Right ventricle myocardium inferior (tissue), 1 donor: ENCODE measurements around the gene SNTG2. TPM values are rescaled to one million over a fixed set of nuclear protein-coding genes. Genes with fewer than 3 reads are reported as not detected.

Source experiments
- ATAC-seq: fragments of 200-7000 bp; cut with Tn5 transposase; one replicate; pipeline ENCODE4 v1.9.1; 2020; ENCODE audit warnings: mild to moderate bottlenecking, moderate library complexity
- DNase-seq: peaks from one replicate; pipeline ENCODE4 v3.0.0; 2021; ENCODE audit errors: missing footprints
- intact Hi-C: fragments of 100-400 bp; cut with DNase I; formaldehyde crosslinking; loops from one replicate; pipeline ENCODE4 v1.11.0; 2022
- total RNA-seq: library from RNA; stranded (reverse); fragmentation: NEBNext Ultra II Directional; extraction: Animal tissue kit (Norgen Biotek cat#: 25700); gene quantifications from one replicate; pipeline ENCODE4 v1.2.1, GENCODE V29; 2021
- donor health status: DM: no; HTN: yes; CAD: no; lungs with severe emphysema.

The SNTG2 gene
- total RNA-seq, 1 donor from 2014 or later, result 2.4 TPM

DNA sequence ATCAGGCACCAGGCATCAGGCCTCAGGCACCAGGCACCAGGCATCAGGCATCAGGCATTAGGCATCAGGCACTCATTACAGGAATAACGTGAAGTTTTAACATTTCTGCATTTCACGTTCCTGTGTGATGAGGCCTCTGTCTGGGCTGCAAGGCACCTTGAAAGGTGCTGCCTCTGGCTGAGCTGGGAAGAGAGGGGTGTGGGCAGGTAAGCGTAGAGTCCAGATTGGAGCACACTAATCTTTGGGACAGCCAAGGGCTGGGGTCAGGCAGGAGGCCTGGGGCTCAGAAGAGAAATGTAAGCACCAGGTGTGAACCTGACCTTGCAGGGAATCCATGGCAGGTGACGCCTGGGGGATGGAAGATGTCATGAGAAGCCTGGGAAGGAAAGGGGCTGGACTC, 25.3 kb upstream of the SNTG2 start:
- DNase-seq (no peak), ATAC-seq (no peak)
- intact Hi-C loops, result no loop called here

DNA sequence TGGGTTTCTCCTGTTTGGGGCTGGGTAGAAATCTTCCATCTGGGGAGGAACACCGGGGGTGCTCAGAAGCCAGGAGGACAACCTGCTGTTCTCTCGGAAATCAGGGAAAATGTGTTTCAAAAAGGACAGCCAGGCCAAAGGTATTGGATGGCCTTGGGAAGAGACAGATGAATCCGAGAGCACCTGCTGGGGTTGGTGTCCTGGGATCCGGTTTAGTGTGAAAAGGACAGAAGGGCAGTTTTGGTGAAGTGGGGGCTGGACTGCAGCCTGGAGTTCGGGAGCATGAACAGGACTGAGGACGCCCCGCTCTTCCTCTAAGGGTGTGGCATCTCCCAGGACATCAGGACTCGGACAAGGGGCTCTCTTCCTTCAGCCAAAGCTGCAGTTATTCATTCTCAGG, 24.9 kb upstream of the SNTG2 start:
- intact Hi-C loops, result no loop called here
- DNase-seq (no peak), ATAC-seq (no peak)

DNA sequence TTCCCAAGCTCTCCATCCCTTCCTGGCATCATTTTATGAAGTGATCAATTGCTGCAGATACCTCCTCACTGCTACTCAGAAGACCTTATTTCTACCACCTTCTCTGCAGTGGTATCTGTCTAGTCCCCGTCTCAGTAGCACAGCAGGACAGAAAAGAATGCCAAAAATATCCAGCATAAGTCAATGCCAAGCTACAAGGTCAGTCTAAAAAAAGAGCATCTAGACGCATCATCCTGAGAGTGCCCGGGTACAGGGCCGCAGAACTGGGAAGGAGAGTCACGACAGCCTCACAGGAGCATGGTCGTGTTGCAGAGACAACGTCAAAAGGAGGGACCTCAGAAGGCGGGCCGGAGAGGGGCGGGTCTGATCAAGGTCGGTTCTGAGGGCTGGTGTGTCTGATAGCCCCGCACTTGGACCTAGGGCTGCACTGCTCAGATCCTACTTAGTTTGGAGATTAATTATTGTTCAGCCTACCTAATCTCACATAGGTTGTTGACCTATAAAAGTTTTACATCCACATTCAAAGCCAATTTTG, 24.3 kb upstream of the SNTG2 start:
- no peak for DNase-seq
- ATAC-seq, result peak; percentile 62
- intact Hi-C loops, result no loop called here

DNA sequence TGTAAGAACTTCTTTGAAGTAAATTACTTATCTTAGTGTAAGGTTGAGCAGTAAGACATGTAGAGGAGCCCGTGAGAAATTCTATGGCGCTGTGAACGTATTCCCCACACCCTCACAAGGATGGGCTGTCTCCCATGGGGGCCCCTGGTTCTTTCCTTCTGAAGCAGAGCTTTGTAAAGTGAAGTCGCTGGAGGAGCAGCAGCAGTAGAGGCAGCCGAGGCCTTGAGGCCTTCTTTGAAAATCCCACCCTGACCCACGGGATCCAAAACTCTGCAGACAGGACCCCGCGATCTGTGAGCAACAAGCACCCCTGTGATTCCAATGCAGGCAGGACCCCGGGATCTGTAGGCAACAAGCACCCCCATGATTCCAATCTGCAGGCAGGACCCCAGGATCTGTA, 23.8 kb upstream of the SNTG2 start:
- intact Hi-C loops, result no loop called here
- no peak for ATAC-seq
- DNase-seq, result no peak

DNA sequence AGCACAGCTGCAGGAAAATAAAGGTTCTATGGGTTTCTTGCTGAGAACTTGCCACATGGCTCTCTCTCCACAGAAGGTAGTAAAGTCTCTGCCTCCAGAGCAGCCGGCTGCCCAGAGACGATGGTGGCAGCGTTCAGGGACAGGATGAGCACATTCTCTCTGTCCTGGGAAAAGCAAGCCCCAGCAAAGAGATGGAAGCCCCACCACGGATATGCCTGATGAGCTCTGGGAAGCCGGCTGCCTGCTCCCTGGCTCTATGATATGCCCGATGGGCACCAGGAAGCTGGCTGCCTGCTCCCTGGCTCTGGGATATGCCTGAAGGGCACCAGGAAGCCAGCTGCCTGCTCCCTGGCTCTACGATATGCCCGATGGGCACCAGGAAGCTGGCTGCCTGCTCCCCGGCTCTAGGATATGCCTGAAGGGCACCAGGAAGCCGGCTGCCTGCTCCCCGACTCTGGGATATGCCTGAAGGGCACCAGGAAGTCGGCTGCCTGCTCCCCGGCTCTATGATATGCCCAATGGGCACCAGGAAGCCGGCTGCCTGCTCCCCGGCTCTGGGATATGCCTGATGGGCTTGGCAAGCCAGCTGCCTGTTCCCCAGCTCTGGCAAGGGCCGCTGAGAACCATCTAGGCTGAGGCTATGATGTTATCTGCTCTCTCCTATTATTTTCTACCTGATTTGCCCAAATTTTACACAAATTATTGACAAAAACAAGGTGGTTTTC, 21.5 kb upstream of the SNTG2 start:
- intact Hi-C loops, result no loop called here
- DNase-seq (no peak), ATAC-seq (no peak)

DNA sequence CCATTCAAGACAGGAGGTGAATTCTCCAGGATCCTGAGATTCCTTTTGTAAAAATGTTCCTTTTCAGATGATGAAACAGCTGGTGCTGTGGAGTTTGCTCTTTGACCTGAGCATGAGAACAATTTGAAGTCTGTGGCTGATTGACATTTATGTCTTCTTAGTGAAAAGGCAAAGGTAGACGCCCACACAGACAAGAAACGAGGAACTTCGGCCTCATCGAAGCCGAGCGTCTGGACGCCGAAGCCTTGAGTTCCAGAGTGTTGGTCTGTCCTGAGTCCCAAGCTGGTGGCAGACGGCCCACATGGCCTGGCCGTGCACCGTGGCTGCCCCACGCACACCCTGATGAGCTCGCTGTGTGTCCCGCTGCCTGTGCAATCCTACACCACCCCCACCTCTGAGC, 20.7 kb upstream of the SNTG2 start:
- ATAC-seq (no peak), DNase-seq (no peak)
- intact Hi-C loops, result no loop called here

DNA sequence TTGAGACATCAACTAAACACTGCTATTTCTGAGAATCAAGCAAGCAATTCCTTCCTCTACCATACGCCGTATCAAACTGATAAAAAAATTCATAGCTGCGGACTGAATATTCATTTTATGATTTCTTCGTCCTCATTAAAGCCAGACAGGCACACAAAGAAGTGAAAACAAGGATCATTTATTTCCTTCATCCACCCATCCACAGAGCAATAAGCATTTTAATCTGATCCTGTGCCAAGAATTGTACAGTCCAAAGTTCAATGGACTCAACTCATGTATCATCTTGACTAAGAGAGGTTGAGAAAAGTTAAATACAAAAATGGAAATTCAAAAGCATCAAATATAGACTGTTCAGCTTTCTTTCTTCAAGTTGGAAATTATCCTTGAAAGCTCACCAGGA, 19.7 kb upstream of the SNTG2 start:
- intact Hi-C loops, result no loop called here
- DNase-seq (no peak), ATAC-seq (no peak)

DNA sequence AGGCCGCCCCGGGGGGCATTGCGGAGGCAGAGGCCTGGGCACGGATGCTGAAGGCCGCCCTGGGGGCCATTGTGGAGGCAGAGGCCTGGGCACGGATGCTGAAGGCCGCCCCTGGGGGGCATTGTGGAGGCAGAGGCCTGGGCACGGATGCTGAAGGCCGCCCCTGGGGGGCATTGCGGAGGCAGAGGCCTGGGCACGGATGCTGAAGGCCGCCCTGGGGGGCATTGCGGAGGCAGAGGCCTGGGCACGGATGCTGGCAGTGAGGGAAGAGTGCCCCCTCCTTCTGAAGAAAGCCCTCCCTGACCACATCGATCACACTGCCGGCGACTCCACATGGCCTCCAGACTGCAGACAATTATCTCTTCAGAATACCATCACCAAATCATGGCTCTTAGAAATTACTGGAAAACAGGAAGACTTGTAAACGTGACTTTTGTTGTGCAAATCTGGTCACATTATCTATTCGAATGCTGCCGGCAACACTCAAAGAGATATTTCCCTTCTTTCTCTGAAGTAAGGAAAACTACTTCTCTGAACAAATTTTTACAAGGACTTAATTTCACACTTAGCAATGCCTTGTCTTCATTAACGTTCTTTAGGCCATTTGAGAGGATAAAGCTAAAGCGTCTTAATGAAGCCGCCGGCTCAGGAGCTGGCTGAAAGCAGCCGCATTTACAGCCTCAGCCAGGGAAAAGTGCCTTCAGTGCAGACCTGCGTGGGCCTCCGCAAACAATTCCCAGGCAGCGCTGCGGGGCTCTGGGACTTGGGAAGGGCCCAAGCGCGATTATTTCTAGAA, 18.1 kb upstream of the SNTG2 start:
- intact Hi-C loops, result no loop called here
- DNase-seq (no peak), ATAC-seq (no peak)

DNA sequence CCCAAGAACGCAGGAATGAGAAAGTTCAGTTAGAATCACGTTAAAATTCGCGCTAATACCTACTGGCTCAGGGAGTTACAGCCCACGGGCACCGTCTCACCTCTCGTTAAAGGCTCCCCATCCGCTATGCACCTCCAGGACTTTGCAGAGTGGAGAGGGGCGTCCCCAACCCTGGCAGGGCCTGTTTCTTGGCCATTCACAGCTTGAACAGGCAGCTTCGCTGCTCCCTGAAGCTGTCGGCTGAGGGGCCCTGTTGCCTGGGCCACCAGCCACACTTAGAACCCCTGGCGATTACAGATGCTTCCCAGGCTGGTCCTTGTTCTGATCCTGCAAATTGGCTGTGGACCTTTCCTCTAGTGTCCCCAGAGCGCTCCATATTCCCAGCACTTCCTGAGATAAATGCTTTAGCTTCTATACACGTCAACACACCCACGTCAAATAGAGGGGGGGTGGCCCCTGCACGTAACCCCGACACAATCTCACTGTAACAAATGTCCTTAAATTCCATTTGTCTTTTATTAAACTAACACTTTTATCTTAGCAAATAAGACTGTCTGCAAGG, 16.8 kb upstream of the SNTG2 start:
- intact Hi-C loops, result no loop called here
- DNase-seq (no peak), ATAC-seq (no peak)

DNA sequence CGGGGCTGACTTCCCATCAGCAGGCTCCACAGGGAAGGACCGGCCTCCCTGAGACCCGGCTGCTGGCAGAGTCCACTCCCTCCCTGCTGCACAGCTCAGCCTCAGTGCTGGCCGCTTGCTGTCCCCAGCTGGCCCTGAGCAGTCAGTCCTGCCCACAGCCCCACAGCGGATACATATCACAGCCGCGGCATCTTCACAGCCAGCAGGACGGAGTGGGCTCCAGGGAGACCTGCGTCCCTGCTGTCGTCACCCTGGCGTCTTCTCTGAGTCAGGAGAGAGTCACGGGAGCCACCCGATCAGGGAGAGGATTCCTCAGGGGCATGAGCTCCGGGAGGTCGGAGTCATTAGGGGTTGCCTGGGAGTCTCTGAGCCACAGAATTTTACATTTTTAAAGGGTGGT, 13.1 kb upstream of the SNTG2 start:
- no peak for DNase-seq
- no peak for ATAC-seq
- intact Hi-C loops, result no loop called here

DNA sequence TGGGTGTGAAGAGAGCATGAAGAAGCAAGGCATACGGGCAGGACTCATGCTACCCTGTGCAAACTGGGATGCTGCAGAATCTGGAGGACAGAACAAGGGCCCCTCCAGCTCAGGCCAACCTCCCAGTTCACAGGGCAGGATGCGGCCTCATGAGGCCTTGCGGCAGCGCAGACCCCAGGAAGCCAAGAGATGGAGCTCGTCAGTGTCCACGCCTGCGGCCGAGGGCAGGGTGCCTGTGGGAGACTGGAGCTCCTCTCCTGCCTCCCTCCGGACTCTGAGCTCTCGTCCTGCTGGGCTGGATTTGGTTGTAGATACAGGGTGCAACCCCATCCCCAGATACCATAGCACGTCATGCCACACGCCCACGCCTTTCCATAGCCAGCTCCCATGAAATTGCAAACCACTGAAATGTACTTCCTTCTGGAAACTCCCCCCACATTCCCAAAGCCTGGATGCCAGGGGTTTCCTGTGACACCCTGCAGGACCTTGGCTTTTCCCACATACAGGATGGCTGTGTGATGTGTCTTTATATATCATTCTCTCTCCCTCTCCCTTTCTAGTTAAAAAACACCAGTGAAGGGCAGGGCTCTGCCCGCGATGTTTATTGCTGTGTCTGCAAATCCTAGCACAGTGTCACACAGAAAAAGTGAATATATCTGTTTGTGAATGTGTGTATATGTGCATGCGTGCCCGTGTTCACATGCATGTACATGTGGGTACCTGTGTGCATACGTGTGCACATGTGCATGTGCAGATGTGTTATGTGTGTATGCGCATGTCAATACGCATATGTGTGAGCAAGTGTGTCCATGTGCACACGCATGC, 12.3 kb upstream of the SNTG2 start:
- intact Hi-C loops, result no loop called here
- DNase-seq, result no peak
- no peak for ATAC-seq

DNA sequence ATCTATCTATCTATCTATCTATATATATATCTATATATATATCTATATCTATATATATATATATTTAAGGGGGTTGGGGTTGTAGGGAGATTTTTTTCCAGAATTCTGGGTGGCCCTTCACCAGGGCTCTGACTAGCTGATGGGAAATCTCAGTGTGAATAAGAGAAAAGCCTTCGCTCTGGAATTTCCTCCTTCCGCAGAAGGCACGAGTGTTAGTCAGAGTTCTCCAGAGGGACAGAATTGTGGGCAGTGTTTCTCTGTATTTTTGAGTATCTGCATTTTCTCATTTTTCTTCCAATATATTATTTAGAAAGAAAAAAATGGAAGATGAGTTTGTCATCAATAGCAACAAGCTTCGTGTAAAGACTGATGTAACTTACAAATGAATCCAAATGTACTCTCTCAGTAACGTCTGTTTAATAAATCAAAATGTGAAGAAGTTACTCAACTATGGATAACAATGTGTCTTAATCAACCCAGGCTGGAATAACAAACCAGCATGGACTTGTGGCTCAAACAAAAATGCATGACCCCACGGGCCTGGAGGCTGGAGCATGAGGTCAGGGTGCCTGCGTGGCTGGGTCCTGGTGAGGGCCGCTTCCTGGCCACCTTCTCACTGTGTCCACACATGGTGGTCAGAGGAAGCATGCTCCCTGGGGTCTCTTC, 10.6 kb upstream of the SNTG2 start:
- ATAC-seq, result no peak
- intact Hi-C loops, result no loop called here
- no peak for DNase-seq

DNA sequence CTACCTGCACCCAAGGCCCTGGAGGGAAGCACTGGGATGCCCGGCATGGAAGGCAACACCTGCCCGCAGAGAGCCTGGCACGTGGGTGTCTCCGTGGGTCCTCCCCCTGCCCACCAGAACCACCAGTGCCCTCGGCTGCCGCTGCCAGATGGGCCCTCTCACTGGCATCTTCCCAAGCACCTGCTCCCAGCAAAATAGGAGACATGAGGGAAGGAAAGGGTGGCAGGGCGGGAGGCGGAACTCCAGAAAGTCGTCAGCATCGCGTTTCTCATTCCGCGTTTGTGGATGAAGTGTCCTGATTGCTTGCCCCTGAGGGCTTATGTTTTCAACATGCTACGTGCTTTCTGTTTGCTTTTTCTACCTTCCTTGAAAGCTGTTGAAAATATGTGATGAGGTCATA, 8.8 kb upstream of the SNTG2 start:
- intact Hi-C loops, result no loop called here
- no peak for ATAC-seq
- DNase-seq, result no peak

DNA sequence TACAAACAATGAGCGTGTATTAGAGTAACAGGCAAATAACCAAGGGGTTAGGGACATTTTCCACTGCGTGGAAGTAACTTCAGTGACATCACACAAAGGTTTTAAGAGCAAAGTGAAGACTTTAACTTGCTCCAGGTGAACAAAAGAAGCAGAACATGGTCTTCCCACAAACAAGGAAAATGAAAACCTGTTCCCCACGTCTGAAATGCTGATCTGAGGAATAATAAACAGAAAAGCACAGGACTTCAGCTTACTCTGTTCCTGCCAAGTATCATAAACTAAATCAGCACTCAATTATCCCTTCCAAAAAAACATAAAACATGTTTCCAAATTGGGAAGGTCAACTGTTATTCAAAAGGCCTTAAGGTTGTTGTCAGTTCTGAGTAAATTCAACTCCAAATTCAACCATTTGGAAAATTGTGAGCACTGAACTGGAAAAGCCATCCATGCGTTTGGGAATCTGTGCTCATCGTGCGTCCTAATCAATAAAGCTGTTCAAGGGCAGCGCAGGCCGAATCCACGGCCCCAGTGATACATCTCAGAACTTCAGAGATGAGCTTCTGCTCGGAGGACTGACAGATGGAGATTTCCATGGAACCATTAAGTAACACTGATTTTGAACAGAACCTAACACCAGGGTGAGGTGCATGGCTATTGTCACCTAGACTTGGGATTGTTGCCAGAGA, 7.7 kb upstream of the SNTG2 start:
- intact Hi-C loops, result no loop called here
- no peak for ATAC-seq

DNA sequence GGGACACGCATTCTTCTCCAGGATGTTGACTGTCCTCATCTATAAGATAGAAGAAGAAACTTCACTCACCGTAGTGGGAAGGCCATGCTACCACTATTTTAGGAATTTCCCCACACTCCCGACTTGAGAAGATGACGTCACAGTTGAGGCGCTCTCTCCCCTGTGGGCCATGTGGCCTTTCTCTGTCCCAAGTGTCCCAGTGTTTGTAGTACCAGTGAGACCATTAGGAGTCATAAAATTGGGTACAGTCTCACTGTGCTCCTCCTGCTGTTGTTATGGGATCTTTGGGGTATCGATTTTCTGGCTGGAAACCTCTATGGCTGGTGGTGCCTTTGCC, 7.2 kb upstream of the SNTG2 start:
- ATAC-seq (no peak), DNase-seq (no peak)
- intact Hi-C loops, result no loop called here

More for the DNA sequence above, 7.7 kb upstream of the SNTG2 start:
- DNase-seq, result no peak

DNA sequence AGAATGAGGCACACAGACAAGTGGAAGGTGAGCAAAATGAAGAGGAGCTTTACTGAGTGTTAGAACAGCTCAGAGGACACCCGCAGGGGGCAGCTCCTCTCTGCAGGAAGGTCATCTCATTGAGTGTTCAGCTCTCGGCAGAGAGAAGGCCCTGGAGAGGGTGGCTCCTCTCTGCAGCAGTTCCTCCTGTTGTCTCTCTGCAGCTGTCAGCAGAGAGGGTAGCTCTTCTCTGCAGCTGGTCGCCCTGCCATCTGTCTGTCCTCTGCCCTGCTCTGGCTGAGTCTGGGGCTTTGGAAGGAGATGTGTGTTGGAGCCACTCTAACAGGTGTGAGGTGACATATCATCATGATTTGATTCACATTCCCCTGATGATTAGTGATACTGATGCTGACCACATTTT, 6.8 kb upstream of the SNTG2 start:
- no peak for ATAC-seq
- intact Hi-C loops, result no loop called here
- DNase-seq, result no peak

DNA sequence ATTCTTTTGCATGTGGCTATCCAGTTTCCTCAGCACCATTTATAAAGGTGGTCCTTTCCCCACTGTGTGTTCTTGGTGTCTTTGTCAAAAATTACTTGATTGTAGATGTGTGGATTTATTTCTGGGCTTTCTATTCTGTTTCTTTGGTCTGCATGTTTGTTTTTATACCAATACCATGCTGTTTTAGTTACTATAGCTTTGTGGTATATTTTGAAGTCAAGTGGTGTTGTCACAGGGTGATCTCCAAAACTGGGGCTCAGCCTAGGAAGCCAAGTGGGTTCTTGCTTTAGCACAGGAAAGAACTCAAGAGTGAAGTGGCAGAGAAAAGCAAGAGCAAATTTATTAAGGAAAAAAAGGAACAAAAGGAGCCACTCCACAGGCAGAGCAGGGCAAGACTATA, 6.0 kb upstream of the SNTG2 start:
- DNase-seq (no peak), ATAC-seq (no peak)
- intact Hi-C loops, result no loop called here

DNA sequence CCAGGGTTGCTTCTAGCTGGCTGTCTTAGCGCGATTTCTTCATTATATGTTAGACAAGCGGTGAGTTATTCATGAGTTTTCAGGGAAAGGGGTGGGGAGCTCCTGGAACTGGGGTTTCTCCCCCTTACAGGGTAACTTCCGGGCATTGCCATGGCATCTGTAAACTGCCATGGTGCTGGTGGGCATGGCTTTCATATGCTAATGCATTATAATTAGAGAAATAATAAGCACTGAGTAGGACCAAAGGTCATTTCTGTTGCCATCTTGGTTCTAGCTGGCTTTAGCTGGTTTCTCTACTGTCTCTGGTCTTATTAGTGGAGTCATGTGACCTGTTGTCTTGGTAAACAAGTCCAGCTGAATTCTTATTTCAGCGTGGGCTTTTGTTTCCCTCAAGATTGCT, 5.5 kb upstream of the SNTG2 start:
- intact Hi-C loops, result no loop called here
- no peak for ATAC-seq

More for the DNA sequence above, 5.5 kb upstream of the SNTG2 start:
- no peak for DNase-seq
